Vagina (tissue), 2 donors: ENCODE measurements around the gene RANGAP1.

ENCODE experiments used
- POLR2AphosphoS5 ChIP-seq, 2 donors: sonication (generic); formaldehyde crosslinking; IDR thresholded peaks; one replicate each; pipeline ENCODE4 v1.9.0; 2017; ENCODE audit warnings: antibody characterized with exemption in 2 of 2, mild to moderate bottlenecking in 2 of 2, low read depth in 1 of 2; ENCODE audit not compliant: insufficient read depth in 1 of 2
- TF ChIP-seq, protein P1 (sequence below), 3 experiments: fragments of 450-650 bp in 2 of 3; fragments of 200-600 bp in 1 of 3; sonication (generic) in 1 of 3; IDR thresholded peaks; one replicate each; pipeline ENCODE4 v1.5.1; 2017 to 2019; ENCODE audit warnings: antibody characterized with exemption in 3 of 3, mild to moderate bottlenecking in 2 of 3, moderate library complexity in 2 of 3

- TF ChIP-seq, protein P1, sequence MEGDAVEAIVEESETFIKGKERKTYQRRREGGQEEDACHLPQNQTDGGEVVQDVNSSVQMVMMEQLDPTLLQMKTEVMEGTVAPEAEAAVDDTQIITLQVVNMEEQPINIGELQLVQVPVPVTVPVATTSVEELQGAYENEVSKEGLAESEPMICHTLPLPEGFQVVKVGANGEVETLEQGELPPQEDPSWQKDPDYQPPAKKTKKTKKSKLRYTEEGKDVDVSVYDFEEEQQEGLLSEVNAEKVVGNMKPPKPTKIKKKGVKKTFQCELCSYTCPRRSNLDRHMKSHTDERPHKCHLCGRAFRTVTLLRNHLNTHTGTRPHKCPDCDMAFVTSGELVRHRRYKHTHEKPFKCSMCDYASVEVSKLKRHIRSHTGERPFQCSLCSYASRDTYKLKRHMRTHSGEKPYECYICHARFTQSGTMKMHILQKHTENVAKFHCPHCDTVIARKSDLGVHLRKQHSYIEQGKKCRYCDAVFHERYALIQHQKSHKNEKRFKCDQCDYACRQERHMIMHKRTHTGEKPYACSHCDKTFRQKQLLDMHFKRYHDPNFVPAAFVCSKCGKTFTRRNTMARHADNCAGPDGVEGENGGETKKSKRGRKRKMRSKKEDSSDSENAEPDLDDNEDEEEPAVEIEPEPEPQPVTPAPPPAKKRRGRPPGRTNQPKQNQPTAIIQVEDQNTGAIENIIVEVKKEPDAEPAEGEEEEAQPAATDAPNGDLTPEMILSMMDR (IDR thresholded peaks at IDR 0.05) = no peak
- no peak for TF ChIP-seq POLR2AphosphoS5 (IDR thresholded peaks at IDR 0.05; ENCODE audit: insufficient read depth in 1 of 2, low read depth in 1 of 2)
Observed at GRCh38 chr22:41302811-41303210, 16.8 kb upstream of the RANGAP1 start.
